Vagina (tissue), 2 donors: ENCODE measurements around the gene LIN37. TPM values are rescaled to one million over a fixed set of nuclear protein-coding genes. Genes with fewer than 3 reads are reported as not detected.

Source experiments
- DNase-seq, 2 donors: peaks; one replicate each; pipeline ENCODE4 v3.0.0-alpha.2; 2017; ENCODE audit errors: extremely low spot score in 2 of 2
- H3K27ac ChIP-seq: fragments of 200-600 bp; sonication (generic); one replicate; pipeline ENCODE4 v1.5.1; 2019
- H3K27me3 ChIP-seq: fragments of 200-600 bp; sonication (generic); one replicate; pipeline ENCODE4 v1.5.1; 2019
- H3K36me3 ChIP-seq, 2 donors: fragments of 200-600 bp; sonication (generic); one replicate each; pipeline ENCODE4 v1.5.1; 2017 to 2019
- H3K4me1 ChIP-seq: fragments of 200-600 bp; sonication (generic); one replicate; pipeline ENCODE4 v1.5.1; 2019
- H3K4me3 ChIP-seq, 2 donors: fragments of 200-600 bp; sonication (generic); 1 replicate in 1 of 2; 2 replicates in 1 of 2; pipeline ENCODE4 v1.5.1; 2016 to 2019
- H3K9me3 ChIP-seq: fragments of 200-600 bp; sonication (generic); one replicate; pipeline ENCODE4 v1.5.1; 2019
- CTCF ChIP-seq, 3 experiments: fragments of 450-650 bp in 2 of 3; fragments of 200-600 bp in 1 of 3; sonication (generic) in 1 of 3; IDR thresholded peaks; one replicate each; pipeline ENCODE4 v1.5.1; 2017 to 2019; ENCODE audit warnings: antibody characterized with exemption in 3 of 3, mild to moderate bottlenecking in 2 of 3, moderate library complexity in 2 of 3
- POLR2A ChIP-seq, 2 donors: fragments of 450-650 bp; IDR thresholded peaks; one replicate each; pipeline ENCODE4 v1.6.1; 2017; ENCODE audit warnings: antibody characterized with exemption in 2 of 2, mild to moderate bottlenecking in 2 of 2, moderate library complexity in 2 of 2
- POLR2AphosphoS5 ChIP-seq, 2 donors: sonication (generic); formaldehyde crosslinking; IDR thresholded peaks; one replicate each; pipeline ENCODE4 v1.9.0; 2017; ENCODE audit warnings: antibody characterized with exemption in 2 of 2, mild to moderate bottlenecking in 2 of 2, low read depth in 1 of 2; ENCODE audit not compliant: insufficient read depth in 1 of 2
- intact Hi-C: fragments of 100-400 bp; cut with DNase I; formaldehyde crosslinking; loops from one replicate; pipeline ENCODE4 v1.15.1; 2023
- total RNA-seq: library from RNA; depleted of rRNA; stranded (reverse); fragments of >200 nt; gene quantifications from one replicate; pipeline ENCODE4 v1.2.3, GENCODE V29; 2016

Gene LIN37
- total RNA-seq, 1 donor from 2014 or later = 11.3 TPM

GRCh38 chr19:35777086-35777841 lies 28.9 kb downstream of the LIN37 start:
- H3K4me3 ChIP-seq = no peak overlapping the region
- intact Hi-C loops = loop anchor here (10.0 kb wide), 1 partner anchor 158 kb away; the partner anchor contains the start of gene LRFN3
- no peak for DNase-seq
- H3K4me1 ChIP-seq = peaks cover 20% of the 10 kb centered on the region
- H3K36me3 ChIP-seq = peaks cover 0 to 22% of the 10 kb centered on the region in 2 donors
- H3K9me3 ChIP-seq = no peaks in the 10 kb centered on the region
- no peak overlapping the region for H3K27ac ChIP-seq
- no peaks in the 10 kb centered on the region for H3K27me3 ChIP-seq
- TF ChIP-seq POLR2AphosphoS5 (IDR thresholded peaks at IDR 0.05; ENCODE audit: insufficient read depth in 1 of 2, low read depth in 1 of 2) (no peak), POLR2A (IDR thresholded peaks at IDR 0.05) (no peak), CTCF (IDR thresholded peaks at IDR 0.05) (no peak)

- no peak overlapping the region for H3K27ac ChIP-seq
- intact Hi-C loops = loop anchor here (10.0 kb wide), 1 partner anchor 157 kb away; the partner anchor contains the start of gene LRFN3
- DNase-seq = no peak
- TF ChIP-seq CTCF (IDR thresholded peaks at IDR 0.05) = no peak
- TF ChIP-seq POLR2AphosphoS5 (IDR thresholded peaks at IDR 0.05; ENCODE audit: insufficient read depth in 1 of 2, low read depth in 1 of 2) = no peak
- no peak for TF ChIP-seq POLR2A (IDR thresholded peaks at IDR 0.05)
- no peak overlapping the region for H3K4me3 ChIP-seq
- no peaks in the 10 kb centered on the region for H3K27me3 ChIP-seq
- peaks cover 20% of the 10 kb centered on the region for H3K4me1 ChIP-seq
- peaks cover 0 to 23% of the 10 kb centered on the region in 2 donors for H3K36me3 ChIP-seq
- H3K9me3 ChIP-seq = no peaks in the 10 kb centered on the region
Measured at GRCh38 chr19:35777961-35778360, 29.6 kb downstream of the LIN37 start.

- Histone ChIP-seq H3K4me3 (no peak overlapping the region), H3K27ac (no peak overlapping the region), H3K27me3 (no peaks in the 10 kb centered on the region), H3K9me3 (no peaks in the 10 kb centered on the region), H3K36me3 (peaks cover 0 to 23% of the 10 kb centered on the region in 2 donors), H3K4me1 (peaks cover 20% of the 10 kb centered on the region)
- TF ChIP-seq CTCF (IDR thresholded peaks at IDR 0.05) (no peak), POLR2A (IDR thresholded peaks at IDR 0.05) (no peak), POLR2AphosphoS5 (IDR thresholded peaks at IDR 0.05; ENCODE audit: insufficient read depth in 1 of 2, low read depth in 1 of 2) (no peak)
- intact Hi-C loops = loop anchor here (10.0 kb wide), 1 partner anchor 156 kb away; the partner anchor contains the start of gene LRFN3
- no peak for DNase-seq
Measured at GRCh38 chr19:35779033-35779432, 30.7 kb downstream of the LIN37 start.

- Histone ChIP-seq H3K4me3 (no peak overlapping the region), H3K4me1 (peaks cover 13% of the 10 kb centered on the region), H3K36me3 (peaks cover 0 to 23% of the 10 kb centered on the region in 2 donors), H3K9me3 (no peaks in the 10 kb centered on the region), H3K27me3 (no peaks in the 10 kb centered on the region), H3K27ac (no peak overlapping the region)
- DNase-seq = no peak
- intact Hi-C loops = no loop called here
- TF ChIP-seq POLR2AphosphoS5 (IDR thresholded peaks at IDR 0.05; ENCODE audit: insufficient read depth in 1 of 2, low read depth in 1 of 2) (no peak), CTCF (IDR thresholded peaks at IDR 0.05) (no peak), POLR2A (IDR thresholded peaks at IDR 0.05) (no peak)
Measured at GRCh38 chr19:35780058-35780457, 31.7 kb downstream of the LIN37 start.

- H3K27me3 ChIP-seq = no peaks in the 10 kb centered on the region
- H3K9me3 ChIP-seq = no peaks in the 10 kb centered on the region
- intact Hi-C loops = no loop called here
- TF ChIP-seq CTCF (IDR thresholded peaks at IDR 0.05) (no peak), POLR2A (IDR thresholded peaks at IDR 0.05) (no peak), POLR2AphosphoS5 (IDR thresholded peaks at IDR 0.05; ENCODE audit: insufficient read depth in 1 of 2, low read depth in 1 of 2) (no peak)
- no peak for DNase-seq
- H3K27ac ChIP-seq = no peak overlapping the region
- H3K4me3 ChIP-seq = no peak overlapping the region
- peaks cover 11% of the 10 kb centered on the region for H3K4me1 ChIP-seq
- H3K36me3 ChIP-seq = peaks cover 0 to 23% of the 10 kb centered on the region in 2 donors
Measured at GRCh38 chr19:35780717-35781116, 32.3 kb downstream of the LIN37 start.
